GM23338 (cell line): ENCODE results near the gene SHC4. TPM values are rescaled to one million over a fixed set of nuclear protein-coding genes. Genes with fewer than 3 reads are reported as not detected.

Experiments
- ATAC-seq: fragments of 200-7000 bp; cut with Tn5 transposase; 3 replicates; pipeline ENCODE4 v1.9.1; 2020
- DNase-seq: peaks from one replicate; pipeline ENCODE4 v3.0.0-alpha.2; 2015; ENCODE audit warnings: low spot score
- H2AFZ ChIP-seq: fragments of 200-600 bp; sonication (generic); 2 replicates; pipeline ENCODE4 v1.8.0; 2016; ENCODE audit warnings: antibody characterized with exemption, mild to moderate bottlenecking, moderate library complexity
- H3F3A ChIP-seq: fragments of 200-600 bp; sonication (generic); replicated peaks from 2 replicates; pipeline ENCODE4 v1.8.0; 2017; ENCODE audit warnings: antibody characterized with exemption, mixed run types, low read depth
- H3K27ac ChIP-seq: fragments of 200-600 bp; sonication (generic); 2 replicates; pipeline ENCODE4 v1.6.1; 2016; ENCODE audit warnings: low read depth
- H3K27me3 ChIP-seq: fragments of 200-600 bp; sonication (generic); 2 replicates; pipeline ENCODE4 v1.8.0; 2016; ENCODE audit warnings: mild to moderate bottlenecking, mixed run types, moderate library complexity; ENCODE audit not compliant: insufficient read depth
- H3K36me3 ChIP-seq: fragments of 200-600 bp; sonication (generic); 2 replicates; pipeline ENCODE4 v1.8.0; 2016; ENCODE audit warnings: mild to moderate bottlenecking; ENCODE audit not compliant: insufficient read depth
- H3K4me1 ChIP-seq: fragments of 200-600 bp; sonication (generic); 2 replicates; pipeline ENCODE4 v1.8.0; 2016; ENCODE audit warnings: mild to moderate bottlenecking, moderate library complexity; ENCODE audit not compliant: insufficient read depth
- H3K4me2 ChIP-seq: fragments of 200-600 bp; sonication (generic); 2 replicates; pipeline ENCODE4 v1.7.1; 2017; ENCODE audit warnings: mixed run types
- H3K4me3 ChIP-seq: fragments of 200-600 bp; sonication (generic); 2 replicates; pipeline ENCODE4 v1.6.1; 2016; ENCODE audit warnings: mixed run types
- H3K79me2 ChIP-seq: fragments of 200-600 bp; sonication (generic); replicated peaks from 2 replicates; pipeline ENCODE4 v1.8.0; 2017; ENCODE audit warnings: mild to moderate bottlenecking; ENCODE audit not compliant: insufficient read depth
- H3K9me2 ChIP-seq: fragments of 200-600 bp; sonication (generic); 2 replicates; pipeline ENCODE4 v1.8.0; 2017; ENCODE audit not compliant: insufficient read depth
- H4K20me1 ChIP-seq: fragments of 200-600 bp; sonication (generic); replicated peaks from 2 replicates; pipeline ENCODE4 v1.8.0; 2017; ENCODE audit warnings: mild to moderate bottlenecking; ENCODE audit not compliant: insufficient read depth
- H3K27ac Mint-ChIP-seq: 2 replicates; pipeline ENCODE4 v1.8.0; 2020; ENCODE audit warnings: inconsistent platforms, mild to moderate bottlenecking, moderate library complexity, mixed read lengths
- H3K27me3 Mint-ChIP-seq: 3 replicates; pipeline ENCODE4 v1.8.0; 2022; ENCODE audit warnings: low read depth, mild to moderate bottlenecking, moderate library complexity, mixed read lengths, inconsistent platforms; ENCODE audit not compliant: insufficient read depth, poor library complexity
- H3K36me3 Mint-ChIP-seq: 3 replicates; pipeline ENCODE4 v1.8.0; 2021; ENCODE audit warnings: low read depth, mild to moderate bottlenecking, inconsistent platforms, moderate library complexity, mixed read lengths
- H3K4me1 Mint-ChIP-seq: 3 replicates; pipeline ENCODE4 v1.8.0; 2020; ENCODE audit warnings: mild to moderate bottlenecking, inconsistent platforms, mixed read lengths
- H3K4me3 Mint-ChIP-seq: 3 replicates; pipeline ENCODE4 v1.8.0; 2021; ENCODE audit warnings: moderate library complexity, mild to moderate bottlenecking, inconsistent platforms, mixed read lengths
- H3K9me3 Mint-ChIP-seq: 3 replicates; pipeline ENCODE4 v1.8.0; 2020; ENCODE audit warnings: moderate library complexity, mild to moderate bottlenecking, inconsistent platforms, mixed read lengths
- CREB1 ChIP-seq: fragments of 250-450 bp; sonication (Bioruptor Pico); IDR thresholded peaks from 2 replicates; pipeline ENCODE4 v1.5.0; 2020; ENCODE audit warnings: low read depth, mild to moderate bottlenecking, moderate library complexity
- CTCF ChIP-seq, 2 experiments: fragments of 200-600 bp in 1 of 2; sonication (generic) in 1 of 2; conservative IDR thresholded peaks; 2 replicates each; pipeline versions ENCODE4 v1.5.1 to v1.6.1; 2016 to 2017; ENCODE audit warnings: antibody characterized with exemption in 2 of 2, low read depth in 2 of 2, mild to moderate bottlenecking in 2 of 2, moderate library complexity in 1 of 2
- ETS1 ChIP-seq: IDR thresholded peaks from 2 replicates; pipeline ENCODE4 v1.6.1; 2016; ENCODE audit warnings: antibody characterized with exemption
- EZH2 ChIP-seq: fragments of 200-600 bp; sonication (generic); IDR thresholded peaks from one replicate; pipeline ENCODE4 v1.8.0; 2017; ENCODE audit warnings: antibody characterized with exemption, mild to moderate bottlenecking, low read depth; ENCODE audit not compliant: unreplicated experiment
- EZH2phosphoT487 ChIP-seq: fragments of 200-600 bp; sonication (generic); IDR thresholded peaks from one replicate; pipeline ENCODE4 v1.8.1; 2018; ENCODE audit warnings: antibody characterized with exemption; ENCODE audit not compliant: unreplicated experiment
- JUNB ChIP-seq: IDR thresholded peaks from one replicate; pipeline ENCODE4 v1.6.1; 2016; ENCODE audit warnings: antibody characterized with exemption; ENCODE audit not compliant: unreplicated experiment
- NANOG ChIP-seq: IDR thresholded peaks from 2 replicates; pipeline ENCODE4 v1.6.1; 2016; ENCODE audit warnings: antibody characterized with exemption, borderline replicate concordance
- POLR2AphosphoS5 ChIP-seq: IDR thresholded peaks from 2 replicates; pipeline ENCODE4 v1.6.1; 2016; ENCODE audit warnings: antibody characterized with exemption, low read depth
- REST ChIP-seq: IDR thresholded peaks from one replicate; pipeline ENCODE4 v1.6.1; 2018; ENCODE audit warnings: antibody characterized with exemption; ENCODE audit not compliant: unreplicated experiment
- STAT1 ChIP-seq: IDR thresholded peaks from one replicate; pipeline ENCODE4 v1.6.1; 2016; ENCODE audit warnings: antibody characterized with exemption; ENCODE audit not compliant: unreplicated experiment
- ZNF114 ChIP-seq: fragments of 250-450 bp; sonication (Bioruptor Pico); IDR thresholded peaks from 2 replicates; pipeline ENCODE4 v1.5.0; 2020; ENCODE audit warnings: mild to moderate bottlenecking, moderate library complexity
- ZNF331 ChIP-seq: fragments of 250-450 bp; sonication (Bioruptor Pico); IDR thresholded peaks from 2 replicates; pipeline ENCODE4 v1.5.0; 2020; ENCODE audit warnings: low read depth, mild to moderate bottlenecking, moderate library complexity
- ZNF462 ChIP-seq: fragments of 250-450 bp; sonication (Bioruptor Pico); IDR thresholded peaks from 2 replicates; pipeline ENCODE4 v1.5.0; 2020; ENCODE audit warnings: mild to moderate bottlenecking, moderate library complexity
- polyA plus RNA-seq: library from polyadenylated mRNA; unstranded; fragments of >200 nt; fragmentation: Nextera tagmentation; extraction: Ambion mirVana; gene quantifications from 2 replicates; pipeline ENCODE4 v1.2.1, GENCODE V29; 2016
- total RNA-seq: library from RNA; depleted of rRNA; stranded (reverse); fragments of >200 nt; shearing (Covaris generic); gene quantifications from 2 replicates; pipeline ENCODE4 v1.2.3, GENCODE V29; 2014

The SHC4 gene
- total and polyA plus RNA-seq, 2 experiments from 2014 or later: 0.21 to 0.32 TPM

GRCh38 chr15:48922046-48922445 is 41.7 kb downstream of the SHC4 start:
- Histone ChIP-seq H3K36me3 (no peaks in the 10 kb centered on the region), H3K4me3 (no peak overlapping the region), H3K4me2 (no peak overlapping the region), H3K27me3 (no peaks in the 10 kb centered on the region), H3F3A (no peaks in the 10 kb centered on the region), H3K9me2 (0 out of 2 replicates have a peak, but pooled peaks cover 3% of the 10 kb centered on the region), H3K4me1 (no peaks in the 10 kb centered on the region), H3K27ac (no peak overlapping the region), H3K79me2 (no peaks in the 10 kb centered on the region), H4K20me1 (no peaks in the 10 kb centered on the region), H2AFZ (no peak overlapping the region)
- Mint-ChIP-seq H3K27ac (no peak overlapping the region), H3K4me1 (no peaks in the 10 kb centered on the region), H3K9me3 (no peaks in the 10 kb centered on the region), H3K36me3 (no peaks in the 10 kb centered on the region), H3K27me3 (peaks cover 2% of the 10 kb centered on the region), H3K4me3 (no peak overlapping the region)
- TF ChIP-seq NANOG (no peak), ZNF331 (CRISPR knock-in tag) (no peak), ZNF114 (CRISPR knock-in tag) (no peak), CREB1 (no peak), STAT1 (no peak), EZH2 (no peak), ZNF462 (CRISPR knock-in tag) (no peak), CTCF (conservative IDR thresholded peaks at IDR 0.05; ENCODE audit: low read depth in 2 of 2) (no peak), POLR2AphosphoS5 (no peak), EZH2phosphoT487 (no peak), REST (no peak), ETS1 (no peak), JUNB (no peak)
- no peak for DNase-seq
- no peak for ATAC-seq
